Measurements from ENCODE around the gene C1QTNF2. TPM values are rescaled to one million over a fixed set of nuclear protein-coding genes. Genes with fewer than 3 reads are reported as not detected.

C1QTNF2 gene
- 0.07 to 0.19 TPM (median 0.11 TPM) in 3 of 5 replicates, not detected in the others for total RNA-seq (2022; extraction: Qiagen RNA extraction; ENCODE audit: low read depth)

GRCh38 chr5:160369990-160370712, at the start of gene C1QTNF2:
Gene C1QTNF2, minus strand, starts transcription at chr5:160370626. Its CDS starts 15,615 bp downstream, at chr5:160355011.

DNA sequence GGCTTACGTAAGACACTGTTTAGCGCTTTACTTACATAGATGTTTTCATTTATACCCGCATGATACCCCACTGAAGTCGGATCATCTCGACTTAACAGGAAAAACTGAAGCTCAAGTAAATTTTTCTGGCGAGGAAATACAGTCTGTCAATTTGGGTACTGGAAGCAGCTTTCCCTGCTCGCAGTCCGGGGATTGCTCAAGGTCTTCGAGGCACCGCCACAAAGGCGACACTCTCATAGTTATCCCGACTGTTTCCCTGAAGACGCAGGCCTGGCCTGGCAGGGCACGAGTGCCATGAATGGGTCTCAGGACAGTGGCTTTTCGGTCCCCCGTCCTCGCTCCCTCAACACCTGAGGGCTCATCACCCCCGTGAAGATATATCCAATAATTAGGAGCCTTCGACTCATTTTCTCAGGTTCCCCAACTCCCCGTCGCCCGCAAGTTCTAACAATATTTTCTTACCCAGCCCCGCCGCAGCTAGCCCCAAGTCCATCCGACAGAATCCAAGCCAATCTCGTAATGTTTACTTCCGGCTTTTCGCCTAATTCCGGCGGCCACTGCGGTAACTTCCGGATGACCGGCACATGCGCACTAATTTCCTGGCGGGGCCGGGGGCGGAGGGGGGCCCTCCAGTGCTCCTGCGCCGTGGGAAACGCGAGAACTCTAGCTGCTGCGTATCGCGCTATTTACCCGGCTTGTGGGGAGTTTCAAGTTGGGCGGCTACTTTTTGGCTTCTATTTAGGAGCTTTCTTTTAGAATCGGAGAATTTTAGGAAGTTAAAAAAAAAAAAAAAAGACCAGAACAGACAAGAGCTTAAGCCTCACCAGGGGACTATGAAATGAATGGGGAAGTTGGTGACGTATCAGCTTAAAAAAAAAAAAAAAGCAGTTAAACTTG, 48.4 kb upstream of the C1QTNF2 start, which contains the start of gene SLU7:
Gene SLU7 (minus strand): TSS at position 521 of the 897 bp plus-strand sequence. CDS start 3,787 bp downstream, outside the sequence.

DNA sequence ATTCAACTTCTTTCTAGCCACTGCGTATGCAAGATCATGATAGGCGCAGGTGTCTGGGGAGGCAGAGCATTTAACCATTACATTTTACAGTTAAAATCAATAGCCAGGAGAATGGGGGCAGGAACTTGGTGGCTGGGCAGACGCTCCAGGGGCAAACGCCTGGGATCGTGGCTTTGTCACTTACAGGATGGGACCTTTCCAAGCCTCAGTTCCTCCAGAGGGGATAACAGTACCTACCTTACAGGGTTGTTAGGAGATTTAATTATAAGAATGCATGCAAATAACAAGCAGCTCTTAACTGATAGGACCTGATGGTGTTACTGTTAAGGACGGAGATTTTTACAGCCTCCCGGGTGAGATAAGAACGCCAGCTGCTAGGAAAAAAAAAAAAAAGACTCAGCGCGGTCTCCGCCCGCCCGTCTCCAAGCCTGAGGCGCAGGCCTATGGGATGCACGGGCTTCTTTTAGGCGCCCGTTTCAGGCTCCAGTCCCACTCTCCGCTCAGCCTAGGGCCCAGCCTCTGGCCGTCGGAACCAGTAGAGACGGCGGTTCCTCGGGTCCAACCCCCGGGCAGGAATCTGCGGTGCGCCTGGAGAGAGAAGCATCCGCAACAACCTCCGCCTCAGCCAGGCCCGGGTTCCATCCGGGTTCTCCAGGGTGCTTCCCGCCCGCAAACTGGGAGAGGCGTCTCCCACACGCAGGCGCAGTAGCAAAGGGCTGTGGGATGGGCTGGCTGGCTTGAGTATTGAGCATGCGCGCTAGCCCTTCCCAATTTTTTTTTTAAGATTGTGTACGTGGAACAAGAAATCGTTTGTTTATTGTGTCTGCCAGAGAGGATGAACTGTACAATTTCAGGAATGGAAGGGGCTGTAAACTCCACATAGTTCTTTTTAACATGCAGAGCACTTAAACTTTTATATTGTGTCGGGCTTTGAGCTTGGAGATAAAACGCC, 29.3 kb upstream of the C1QTNF2 start, which contains the start of gene FAM200C:
Gene FAM200C (minus strand): TSS at position 653 of the 952 bp plus-strand sequence. CDS start 4,564 bp downstream, outside the sequence.

GRCh38 chr5:160312134-160312959, 58.1 kb downstream of the C1QTNF2 start, which contains the start of gene CCNJL:
Gene CCNJL, minus strand, starts transcription at chr5:160312564. Its CDS starts 641 bp downstream, at chr5:160311923.

Other genes with a start within 250 kb of the C1QTNF2 start
- gene FABP6, start 141.1 kb downstream of the C1QTNF2 start, total RNA-seq (2022; extraction: Qiagen RNA extraction; ENCODE audit: low read depth): 0.57 to 1.0 TPM (median 0.85 TPM) in 5 replicates
- 11.2 to 14.0 TPM (median 12.4 TPM) in 5 replicates for gene CCNJL, start 58.1 kb downstream of the C1QTNF2 start, total RNA-seq (2022; extraction: Qiagen RNA extraction; ENCODE audit: low read depth)
- 1.3 to 2.7 TPM (median 2.5 TPM) in 5 replicates for gene FAM200C, start 29.4 kb upstream of the C1QTNF2 start, total RNA-seq (2022; extraction: Qiagen RNA extraction; ENCODE audit: low read depth)
- 41.7 to 66.1 TPM (median 52.3 TPM) in 5 replicates for gene SLU7, start 48.5 kb upstream of the C1QTNF2 start, total RNA-seq (2022; extraction: Qiagen RNA extraction; ENCODE audit: low read depth)
- 194 to 300 TPM (median 218 TPM) in 5 replicates for gene PTTG1, start 51.2 kb upstream of the C1QTNF2 start, total RNA-seq (2022; extraction: Qiagen RNA extraction; ENCODE audit: low read depth)